Muscle layer of colon (tissue), 2 donors: ENCODE results near the gene KIF3A.
A peak's percentile ranks its signal among the peaks of the same experiment; 100 is the strongest.

Source experiments
- H3K27ac ChIP-seq: one replicate; pipeline ENCODE4 v1.7.0; 2013; ENCODE audit warnings: low read depth, mild to moderate bottlenecking, low read length, moderate library complexity
- H3K27me3 ChIP-seq, 2 donors: one replicate each; pipeline ENCODE4 v1.7.0; 2013; ENCODE audit warnings: low read length in 2 of 2, mild to moderate bottlenecking in 2 of 2; ENCODE audit not compliant: insufficient read depth in 2 of 2, control insufficient read depth in 1 of 2
- H3K36me3 ChIP-seq: one replicate; pipeline ENCODE4 v1.7.0; 2013; ENCODE audit warnings: mild to moderate bottlenecking, low read length; ENCODE audit not compliant: insufficient read depth
- H3K4me1 ChIP-seq: one replicate; pipeline ENCODE4 v1.7.0; 2013; ENCODE audit warnings: mild to moderate bottlenecking, low read length; ENCODE audit not compliant: insufficient read depth
- H3K4me3 ChIP-seq, 2 donors: one replicate each; pipeline ENCODE4 v1.7.0; 2013; ENCODE audit warnings: low read length in 2 of 2, low read depth in 1 of 2, mild to moderate bottlenecking in 1 of 2, moderate library complexity in 1 of 2
- H3K9ac ChIP-seq: one replicate; pipeline ENCODE4 v1.7.0; 2013; ENCODE audit warnings: low read length
- H3K9me3 ChIP-seq: one replicate; pipeline ENCODE4 v1.7.0; 2013; ENCODE audit warnings: mild to moderate bottlenecking, low read length
- donor health status: abdominal sarcoma.
- donor health status: Adenocarcinoma of cecum.

KIF3A gene

GRCh38 chr5:132751444-132751843, 14.1 kb upstream of the KIF3A start:
- no peaks in the 10 kb centered on the region for H3K36me3 ChIP-seq
- H3K4me1 ChIP-seq = no peaks in the 10 kb centered on the region
- H3K27ac ChIP-seq = no peak overlapping the region
- H3K9me3 ChIP-seq = no peaks in the 10 kb centered on the region
- no peak overlapping the region for H3K4me3 ChIP-seq
- no peak overlapping the region for H3K9ac ChIP-seq
- peaks cover 8 to 20% of the 10 kb centered on the region in 2 donors for H3K27me3 ChIP-seq

GRCh38 chr5:132750471-132751230, 13.3 kb upstream of the KIF3A start:
- Histone ChIP-seq H3K36me3 (no peaks in the 10 kb centered on the region), H3K4me3 (no peak overlapping the region), H3K4me1 (no peaks in the 10 kb centered on the region), H3K27ac (no peak overlapping the region), H3K9me3 (no peaks in the 10 kb centered on the region), H3K9ac (no peak overlapping the region), H3K27me3 (peaks cover 14 to 28% of the 10 kb centered on the region in 2 donors)

GRCh38 chr5:132749506-132749905, 12.2 kb upstream of the KIF3A start:
- no peaks in the 10 kb centered on the region for H3K4me1 ChIP-seq
- H3K27ac ChIP-seq = no peak overlapping the region
- H3K4me3 ChIP-seq = no peak overlapping the region
- no peaks in the 10 kb centered on the region for H3K36me3 ChIP-seq
- H3K27me3 ChIP-seq = peaks cover 17 to 32% of the 10 kb centered on the region in 2 donors
- H3K9me3 ChIP-seq = no peaks in the 10 kb centered on the region
- H3K9ac ChIP-seq = no peak overlapping the region

- no peak overlapping the region for H3K9ac ChIP-seq
- H3K4me1 ChIP-seq = no peaks in the 10 kb centered on the region
- no peaks in the 10 kb centered on the region for H3K36me3 ChIP-seq
- no peak overlapping the region for H3K4me3 ChIP-seq
- H3K9me3 ChIP-seq = no peaks in the 10 kb centered on the region
- H3K27me3 ChIP-seq = peaks cover 17 to 34% of the 10 kb centered on the region in 2 donors
- H3K27ac ChIP-seq = no peak overlapping the region
Observed at GRCh38 chr5:132748522-132749000, 11.2 kb upstream of the KIF3A start.

GRCh38 chr5:132747616-132748440, 10.5 kb upstream of the KIF3A start:
- H3K9me3 ChIP-seq = no peaks in the 10 kb centered on the region
- H3K4me1 ChIP-seq = no peaks in the 10 kb centered on the region
- H3K36me3 ChIP-seq = no peaks in the 10 kb centered on the region
- no peak overlapping the region for H3K9ac ChIP-seq
- no peak overlapping the region for H3K27ac ChIP-seq
- peaks cover 17 to 35% of the 10 kb centered on the region in 2 donors for H3K27me3 ChIP-seq
- peak overlapping the region in 1 of 2 donors; percentile 28 for H3K4me3 ChIP-seq

- Histone ChIP-seq H3K27ac (no peak within 1 kb of the TSS), H3K9me3 (no peaks in the 10 kb centered on the region), H3K27me3 (peaks cover 17 to 35% of the 10 kb centered on the region in 2 donors), H3K36me3 (no peaks in the 10 kb centered on the region), H3K4me3 (peak within 1 kb of the TSS; percentile 9 to 28), H3K4me1 (no peaks in the 10 kb centered on the region), H3K9ac (no peak within 1 kb of the TSS)
Observed at GRCh38 chr5:132746954-132747615, 9.7 kb upstream of the KIF3A start, which contains the start of gene CCNI2. Gene CCNI2 (plus strand): TSS chr5:132747426. CDS start chr5:132747496, 70 bp downstream.

- Histone ChIP-seq H3K4me1 (no peaks in the 10 kb centered on the region), H3K9me3 (no peaks in the 10 kb centered on the region), H3K36me3 (no peaks in the 10 kb centered on the region), H3K9ac (no peak overlapping the region), H3K4me3 (no peak overlapping the region), H3K27me3 (peaks cover 17 to 35% of the 10 kb centered on the region in 2 donors), H3K27ac (no peak overlapping the region)
Observed at GRCh38 chr5:132746592-132746953, 9.2 kb upstream of the KIF3A start.

GRCh38 chr5:132744659-132745058, 7.3 kb upstream of the KIF3A start:
- peaks cover 17 to 35% of the 10 kb centered on the region in 2 donors for H3K27me3 ChIP-seq
- H3K27ac ChIP-seq = no peak overlapping the region

GRCh38 chr5:132742626-132743025, 5.3 kb upstream of the KIF3A start:
- no peaks in the 10 kb centered on the region for H3K36me3 ChIP-seq
- H3K27ac ChIP-seq = no peak overlapping the region
- no peaks in the 10 kb centered on the region for H3K9me3 ChIP-seq
- no peak overlapping the region for H3K9ac ChIP-seq
- no peak overlapping the region for H3K4me3 ChIP-seq
- H3K27me3 ChIP-seq = peaks cover 17 to 27% of the 10 kb centered on the region in 2 donors
- no peaks in the 10 kb centered on the region for H3K4me1 ChIP-seq

More at GRCh38 chr5:132744659-132745058, 7.3 kb upstream of the KIF3A start:
- H3K4me3 ChIP-seq = no peak overlapping the region
- no peaks in the 10 kb centered on the region for H3K36me3 ChIP-seq
- no peak overlapping the region for H3K9ac ChIP-seq
- H3K9me3 ChIP-seq = no peaks in the 10 kb centered on the region
- H3K4me1 ChIP-seq = no peaks in the 10 kb centered on the region

- Histone ChIP-seq H3K27me3 (peaks cover 16 to 23% of the 10 kb centered on the region in 2 donors), H3K27ac (no peak overlapping the region), H3K36me3 (no peaks in the 10 kb centered on the region), H3K9me3 (no peaks in the 10 kb centered on the region), H3K4me3 (no peak overlapping the region), H3K9ac (no peak overlapping the region), H3K4me1 (no peaks in the 10 kb centered on the region)
Observed at GRCh38 chr5:132742158-132742557, 4.8 kb upstream of the KIF3A start.

GRCh38 chr5:132739232-132739631, 1.9 kb upstream of the KIF3A start:
- H3K27ac ChIP-seq = no peak overlapping the region
- peaks cover 9% of the 10 kb centered on the region for H3K4me1 ChIP-seq
- no peak overlapping the region for H3K9ac ChIP-seq
- H3K4me3 ChIP-seq = no peak overlapping the region
- no peaks in the 10 kb centered on the region for H3K36me3 ChIP-seq
- H3K9me3 ChIP-seq = no peaks in the 10 kb centered on the region
- H3K27me3 ChIP-seq = peaks cover 0 to 4% of the 10 kb centered on the region in 2 donors
